H9 (cell line): ENCODE results near the gene MARK4. TPM values are rescaled to one million over a fixed set of nuclear protein-coding genes. Genes with fewer than 3 reads are reported as not detected.

Experiments used
- DNase-seq: peaks from one replicate; pipeline ENCODE4 v3.0.0-alpha.2; 2017
- H2AFZ ChIP-seq: one replicate; pipeline ENCODE4 v1.6.1; 2013; ENCODE audit warnings: mild to moderate bottlenecking, low read length, control low read depth, moderate library complexity
- H2AK5ac ChIP-seq: 2 replicates; pipeline ENCODE4 v1.6.1; 2013; ENCODE audit warnings: low read length, control low read depth, mixed read lengths; ENCODE audit not compliant: insufficient read length
- H2BK120ac ChIP-seq: one replicate; pipeline ENCODE4 v1.6.1; 2013; ENCODE audit warnings: low read depth, mild to moderate bottlenecking, low read length, control low read depth, inconsistent platforms; ENCODE audit not compliant: poor library complexity, severe bottlenecking
- H2BK12ac ChIP-seq: 2 replicates; pipeline ENCODE4 v1.6.1; 2013; ENCODE audit warnings: low read length, control low read depth, mixed read lengths, low read depth; ENCODE audit not compliant: insufficient read length
- H2BK15ac ChIP-seq: 2 replicates; pipeline ENCODE4 v1.6.1; 2013; ENCODE audit warnings: low read depth, low read length, control low read depth
- H2BK20ac ChIP-seq: one replicate; pipeline ENCODE4 v1.6.1; 2013; ENCODE audit warnings: low read depth, mild to moderate bottlenecking, low read length, control low read depth, inconsistent platforms; ENCODE audit not compliant: poor library complexity, severe bottlenecking
- H2BK5ac ChIP-seq: 2 replicates; pipeline ENCODE4 v1.6.1; 2013; ENCODE audit warnings: low read length, control low read depth, mixed read lengths; ENCODE audit not compliant: insufficient read length
- H3K14ac ChIP-seq: 2 replicates; pipeline ENCODE4 v1.6.1; 2013; ENCODE audit warnings: low read length, control low read depth; ENCODE audit not compliant: insufficient read depth
- H3K18ac ChIP-seq: 2 replicates; pipeline ENCODE4 v1.6.1; 2013; ENCODE audit warnings: low read depth, mild to moderate bottlenecking, mixed read lengths, low read length, control low read depth; ENCODE audit not compliant: insufficient read length
- H3K23ac ChIP-seq: 2 replicates; pipeline ENCODE4 v1.6.1; 2013; ENCODE audit warnings: low read length, control low read depth, mixed read lengths, low read depth; ENCODE audit not compliant: insufficient read length
- H3K23me2 ChIP-seq: 2 replicates; pipeline ENCODE4 v1.6.1; 2013; ENCODE audit warnings: low read depth, mild to moderate bottlenecking, mixed read lengths, low read length, control low read depth; ENCODE audit not compliant: insufficient read length, poor library complexity, severe bottlenecking
- H3K27ac ChIP-seq: 2 replicates; pipeline ENCODE4 v1.5.1; 2013; ENCODE audit warnings: low read length, control low read depth, mixed read lengths, low read depth; ENCODE audit not compliant: insufficient read length
- H3K27me3 ChIP-seq: 2 replicates; pipeline ENCODE4 v1.6.1; 2013; ENCODE audit warnings: low read length, control low read depth, inconsistent platforms; ENCODE audit not compliant: insufficient read depth
- H3K4ac ChIP-seq: 2 replicates; pipeline ENCODE4 v1.6.1; 2013; ENCODE audit warnings: low read depth, mild to moderate bottlenecking, control low read depth, inconsistent platforms, low read length, moderate library complexity
- H3K4me1 ChIP-seq: 2 replicates; pipeline ENCODE4 v1.6.1; 2013; ENCODE audit warnings: low read length, control low read depth, inconsistent platforms; ENCODE audit not compliant: insufficient read depth
- H3K4me2 ChIP-seq: 2 replicates; pipeline ENCODE4 v1.6.1; 2013; ENCODE audit warnings: low read length, control low read depth, mixed read lengths; ENCODE audit not compliant: insufficient read length, insufficient read depth
- H3K56ac ChIP-seq: 2 replicates; pipeline ENCODE4 v1.6.1; 2013; ENCODE audit warnings: low read depth, mild to moderate bottlenecking, mixed read lengths, low read length, control low read depth; ENCODE audit not compliant: insufficient read length
- H3K79me1 ChIP-seq: 2 replicates; pipeline ENCODE4 v1.6.1; 2013; ENCODE audit warnings: low read depth, mild to moderate bottlenecking, moderate library complexity, low read length, control low read depth, inconsistent platforms; ENCODE audit not compliant: insufficient read depth, poor library complexity, severe bottlenecking
- H3K79me2 ChIP-seq: 2 replicates; pipeline ENCODE4 v1.6.1; 2013; ENCODE audit warnings: low read length, control low read depth, inconsistent platforms; ENCODE audit not compliant: insufficient read depth
- H3K9ac ChIP-seq: 2 replicates; pipeline ENCODE4 v1.6.1; 2013; ENCODE audit warnings: low read length, control low read depth, mixed read lengths; ENCODE audit not compliant: insufficient read length; ENCODE audit errors: extremely low read depth
- H3K9me3 ChIP-seq: one replicate; pipeline ENCODE4 v1.6.1; 2013; ENCODE audit warnings: low read depth, low read length, inconsistent platforms; ENCODE audit not compliant: control insufficient read depth
- H3T11ph ChIP-seq: one replicate; pipeline ENCODE4 v1.6.1; 2013; ENCODE audit warnings: mild to moderate bottlenecking, low read length, control low read depth, inconsistent platforms
- H4K20me1 ChIP-seq: one replicate; pipeline ENCODE4 v1.6.1; 2013; ENCODE audit not compliant: control insufficient read depth, insufficient read length, insufficient read depth
- H4K5ac ChIP-seq: 2 replicates; pipeline ENCODE4 v1.6.1; 2013; ENCODE audit warnings: low read depth, mild to moderate bottlenecking, mixed read lengths, low read length, control low read depth; ENCODE audit not compliant: insufficient read length
- H4K8ac ChIP-seq: replicated peaks from 2 replicates; pipeline ENCODE4 v1.6.1; 2013; ENCODE audit warnings: low read length, control low read depth, mixed read lengths, low read depth; ENCODE audit not compliant: insufficient read length
- H4K91ac ChIP-seq: 2 replicates; pipeline ENCODE4 v1.6.1; 2013; ENCODE audit warnings: low read depth, mild to moderate bottlenecking, moderate library complexity, mixed read lengths, low read length, control low read depth; ENCODE audit not compliant: insufficient read length
- H3K27ac Mint-ChIP-seq, 3 experiments: 2 replicates in 2 of 3; 3 replicates in 1 of 3; pipeline ENCODE4 v1.8.0; 2020 to 2021; ENCODE audit warnings: mixed read lengths in 3 of 3, mild to moderate bottlenecking in 1 of 3, moderate library complexity in 1 of 3
- H3K27me3 Mint-ChIP-seq: 2 replicates; pipeline ENCODE4 v1.8.0; 2021; ENCODE audit warnings: low read depth, mild to moderate bottlenecking, moderate library complexity, mixed read lengths
- H3K36me3 Mint-ChIP-seq, 3 experiments: 2 replicates in 2 of 3; 3 replicates in 1 of 3; pipeline ENCODE4 v1.8.0; 2020 to 2021; ENCODE audit warnings: low read depth in 3 of 3, mixed read lengths in 3 of 3; ENCODE audit not compliant: insufficient read depth in 1 of 3
- H3K4me1 Mint-ChIP-seq, 2 experiments: 2 replicates each; pipeline ENCODE4 v1.8.0; 2020; ENCODE audit warnings: mixed read lengths in 2 of 2
- H3K4me3 Mint-ChIP-seq, 2 experiments: 2 replicates in 1 of 2; 3 replicates in 1 of 2; pipeline ENCODE4 v1.8.0; 2020 to 2021; ENCODE audit warnings: mild to moderate bottlenecking in 2 of 2, mixed read lengths in 2 of 2, moderate library complexity in 1 of 2
- H3K9me3 Mint-ChIP-seq, 2 experiments: 2 replicates in 1 of 2; 3 replicates in 1 of 2; pipeline ENCODE4 v1.8.0; 2020; ENCODE audit warnings: mild to moderate bottlenecking in 2 of 2, mixed read lengths in 2 of 2, moderate library complexity in 1 of 2
- CTCF ChIP-seq: fragments of 200-600 bp; sonication (generic); conservative IDR thresholded peaks from 3 replicates; pipeline ENCODE4 v1.8.0; 2021; ENCODE audit warnings: antibody characterized with exemption, mild to moderate bottlenecking
- WGBS: extraction: QIAGEN DNeasy Blood & Tissue Kit; methylation state at CpG from one replicate; pipeline ENCODE4 v1.1.7; 2013; ENCODE audit warnings: missing lambda C conversion rate, low lambda C conversion rate, mixed read lengths; ENCODE audit not compliant: insufficient read length; ENCODE audit errors: extremely low coverage; 5-methylcytosine and 5-hydroxymethylcytosine counted together
- total RNA-seq: library from RNA; stranded (reverse); gene quantifications from 2 replicates; pipeline ENCODE4 v1.2.1, GENCODE V29; 2021

The MARK4 gene
- total RNA-seq, 1 experiment from 2014 or later = 44.7 TPM

GRCh38 chr19:45340232-45340898 is 89.3 kb downstream of the MARK4 start, which contains the start of gene KLC3:
TSS of gene KLC3 (plus strand) at chr19:45340750. CDS start at chr19:45345542, 4,792 bp downstream.
- H3K79me1 ChIP-seq = no peaks in the 10 kb centered on the region
- no peak within 1 kb of the TSS for H3K23ac ChIP-seq
- no peak within 1 kb of the TSS; the same call in 1 of the 2 replicates for H3K14ac ChIP-seq
- H2BK20ac ChIP-seq = no peak within 1 kb of the TSS
- H3K4me2 ChIP-seq = peak within 1 kb of the TSS; percentile 42
- Mint-ChIP-seq H3K36me3 (no peaks in the 10 kb centered on the region), H3K9me3 (no peaks in the 10 kb centered on the region; a peak in 2 of 5 replicates), H3K4me3 (peak within 1 kb of the TSS; percentile 53 to 77; a peak in 4 of 5 replicates), H3K27ac (no peak within 1 kb of the TSS), H3K27me3 (peaks cover 28% of the 10 kb centered on the region), H3K4me1 (peaks cover 3 to 15% of the 10 kb centered on the region in 2 experiments; a peak in 3 of 4 replicates)
- no peak within 1 kb of the TSS for H2AK5ac ChIP-seq
- H3K23me2 ChIP-seq = peaks cover 12% of the 10 kb centered on the region
- no peak within 1 kb of the TSS for H3K56ac ChIP-seq
- H2BK15ac ChIP-seq = no peak within 1 kb of the TSS
- H3T11ph ChIP-seq = no peak within 1 kb of the TSS
- H3K4ac ChIP-seq = no peak within 1 kb of the TSS
- no peak within 1 kb of the TSS for H2BK5ac ChIP-seq
- peaks cover 4% of the 10 kb centered on the region for H3K27me3 ChIP-seq
- no peaks in the 10 kb centered on the region for H3K9me3 ChIP-seq
- peak; percentile 68 for DNase-seq
- H3K27ac ChIP-seq = no peak within 1 kb of the TSS
- H3K9ac ChIP-seq = no peak within 1 kb of the TSS
- H2BK120ac ChIP-seq = no peak within 1 kb of the TSS
- no peak within 1 kb of the TSS for H4K8ac ChIP-seq
- H2AFZ ChIP-seq = no peak within 1 kb of the TSS
- no peak for TF ChIP-seq CTCF
- no peak within 1 kb of the TSS for H2BK12ac ChIP-seq
- no peak within 1 kb of the TSS for H4K91ac ChIP-seq
- no peak within 1 kb of the TSS for H3K18ac ChIP-seq
- peaks cover 2% of the 10 kb centered on the region for H4K20me1 ChIP-seq
- H3K79me2 ChIP-seq = no peaks in the 10 kb centered on the region
- no CpG with 5 or more reads among the region's 50 CpGs for WGBS
- 0 out of 2 replicates have a peak, but pooled peaks cover 2% of the 10 kb centered on the region for H3K4me1 ChIP-seq
- no peak within 1 kb of the TSS for H4K5ac ChIP-seq
